Left kidney (tissue), 2 donors: ENCODE measurements around the gene SYTL2. TPM values are rescaled to one million over a fixed set of nuclear protein-coding genes. Genes with fewer than 3 reads are reported as not detected.
A peak's percentile ranks its signal among the peaks of the same experiment; 100 is the strongest.

Experiments
- DNase-seq: peaks from one replicate; pipeline ENCODE4 v3.0.0-alpha.2; 2013
- polyA plus RNA-seq: library from polyadenylated mRNA; unstranded; fragments of 120-200 nt; gene quantifications from one replicate; pipeline ENCODE4 v1.2.1, GENCODE V29; 2013; ENCODE audit not compliant: insufficient read length

SYTL2 gene
- polyA plus RNA-seq, 1 donor, result 106 TPM

GRCh38 chr11:85762226-85762625 is 48.7 kb downstream of the SYTL2 start:
- DNase-seq, result no peak

GRCh38 chr11:85759915-85760314 is 51.0 kb downstream of the SYTL2 start:
- DNase-seq, result peak; percentile 57

- no peak for DNase-seq
Measured at GRCh38 chr11:85758480-85759039, 52.4 kb downstream of the SYTL2 start.

- no peak for DNase-seq
Measured at GRCh38 chr11:85758026-85758425, 52.9 kb downstream of the SYTL2 start.

GRCh38 chr11:85756401-85757200 is 54.3 kb downstream of the SYTL2 start:
- no peak for DNase-seq

- no peak for DNase-seq
Measured at GRCh38 chr11:85755701-85756100, 55.2 kb downstream of the SYTL2 start.

GRCh38 chr11:85755285-85755684 is 55.7 kb downstream of the SYTL2 start:
- no peak for DNase-seq

GRCh38 chr11:85752890-85753581 is 57.9 kb downstream of the SYTL2 start:
- DNase-seq, result no peak

GRCh38 chr11:85752201-85752889 is 58.6 kb downstream of the SYTL2 start:
- no peak for DNase-seq

- DNase-seq, result no peak
Measured at GRCh38 chr11:85751724-85752123, 59.2 kb downstream of the SYTL2 start.

- no peak for DNase-seq
Measured at GRCh38 chr11:85750646-85751045, 60.3 kb downstream of the SYTL2 start.

GRCh38 chr11:85749884-85750283 is 61.1 kb downstream of the SYTL2 start:
- no peak for DNase-seq

- no peak for DNase-seq
Measured at GRCh38 chr11:85749287-85749834, 61.6 kb downstream of the SYTL2 start.

GRCh38 chr11:85748455-85748891 is 62.5 kb downstream of the SYTL2 start:
- DNase-seq, result no peak

GRCh38 chr11:85746670-85747069 is 64.3 kb downstream of the SYTL2 start:
- DNase-seq, result no peak

- DNase-seq, result no peak
Measured at GRCh38 chr11:85745626-85746025, 65.3 kb downstream of the SYTL2 start.

- DNase-seq, result no peak
Measured at GRCh38 chr11:85742873-85743275, 68.1 kb downstream of the SYTL2 start.

GRCh38 chr11:85742348-85742747 is 68.6 kb downstream of the SYTL2 start:
- no peak for DNase-seq

- DNase-seq, result no peak
Measured at GRCh38 chr11:85740481-85741400, 70.2 kb downstream of the SYTL2 start.

- no peak for DNase-seq
Measured at GRCh38 chr11:85737738-85738137, 73.2 kb downstream of the SYTL2 start.

- no peak for DNase-seq
Measured at GRCh38 chr11:85735876-85736460, 75.0 kb downstream of the SYTL2 start.
